Activated T-helper 2 cell treated with anti-CD3 and anti-CD28 coated beads, Interferon-gamma antibody, Interleukin-2, Interleukin-4, amounts not matched to agents 10 μg/mL and 5 μg/mL and 100 μg/mL, durations not matched to agents 14 hours and 24 hours and 36 hours (primary cell): ENCODE measurements around the gene BORCS5. TPM values are rescaled to one million over a fixed set of nuclear protein-coding genes. Genes with fewer than 3 reads are reported as not detected.

Experiments
- DNase-seq: peaks from one replicate; pipeline ENCODE4 v3.0.0; 2021; ENCODE audit warnings: low spot score
- H3K27ac Mint-ChIP-seq: one replicate; pipeline ENCODE4 v1.8.0; 2021; ENCODE audit warnings: mixed read lengths
- H3K27me3 Mint-ChIP-seq: one replicate; pipeline ENCODE4 v1.8.0; 2021; ENCODE audit warnings: low read depth, mixed read lengths
- H3K36me3 Mint-ChIP-seq: one replicate; pipeline ENCODE4 v1.8.0; 2021; ENCODE audit warnings: low read depth, mixed read lengths
- H3K4me1 Mint-ChIP-seq: one replicate; pipeline ENCODE4 v1.8.0; 2021; ENCODE audit warnings: low read depth, mixed read lengths
- H3K4me3 Mint-ChIP-seq: one replicate; pipeline ENCODE4 v1.8.0; 2021; ENCODE audit warnings: low read depth, mild to moderate bottlenecking, moderate library complexity, mixed read lengths
- H3K9me3 Mint-ChIP-seq: one replicate; pipeline ENCODE4 v1.8.0; 2021; ENCODE audit warnings: mixed read lengths
- intact Hi-C: fragments of 100-400 bp; cut with micrococcal nuclease; formaldehyde crosslinking; loops from one replicate; pipeline ENCODE4 v1.15.1; 2023
- total RNA-seq: library from RNA; stranded (reverse); gene quantifications from 2 replicates; pipeline ENCODE4 v1.2.3, GENCODE V29; 2022

BORCS5 gene
- total RNA-seq, 1 donor from 2014 or later = 45.9 TPM

DNA sequence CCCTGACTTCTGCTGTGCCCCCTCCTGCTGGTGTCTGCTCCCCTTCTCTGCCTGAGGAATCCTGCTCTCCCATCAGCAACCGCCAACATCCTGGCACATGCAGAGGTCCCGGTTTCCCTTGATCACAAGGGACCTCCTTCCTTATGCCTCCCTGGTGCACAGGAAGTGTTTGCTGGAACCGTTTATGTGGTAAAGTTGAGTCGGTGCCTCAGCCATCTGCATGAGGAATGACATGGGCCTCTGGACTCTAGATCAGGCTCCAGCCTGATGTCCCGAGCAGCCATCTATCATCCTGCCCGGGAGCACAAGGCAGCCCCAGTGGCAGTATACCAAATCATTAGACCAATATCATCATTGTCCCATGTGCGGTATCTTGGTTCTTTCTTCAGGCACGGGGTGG, 90.4 kb downstream of the BORCS5 start:
- H3K4me3 Mint-ChIP-seq = no peak overlapping the region
- H3K27me3 Mint-ChIP-seq = no peaks in the 10 kb centered on the region
- no peak for DNase-seq
- H3K36me3 Mint-ChIP-seq = peaks cover 30% of the 10 kb centered on the region
- H3K27ac Mint-ChIP-seq = peak overlapping the region; percentile 10
- H3K9me3 Mint-ChIP-seq = no peaks in the 10 kb centered on the region
- peaks cover 55% of the 10 kb centered on the region for H3K4me1 Mint-ChIP-seq
- intact Hi-C loops = no loop called here

- H3K4me3 Mint-ChIP-seq = no peak overlapping the region
- no peak overlapping the region for H3K27ac Mint-ChIP-seq
- DNase-seq = no peak
- H3K36me3 Mint-ChIP-seq = peaks cover 30% of the 10 kb centered on the region
- intact Hi-C loops = no loop called here
- H3K9me3 Mint-ChIP-seq = no peaks in the 10 kb centered on the region
- H3K4me1 Mint-ChIP-seq = peaks cover 53% of the 10 kb centered on the region
- H3K27me3 Mint-ChIP-seq = no peaks in the 10 kb centered on the region
These were observed 91.0 kb downstream of the BORCS5 start for GRCh38 chr12:12447837-12448236.

DNA sequence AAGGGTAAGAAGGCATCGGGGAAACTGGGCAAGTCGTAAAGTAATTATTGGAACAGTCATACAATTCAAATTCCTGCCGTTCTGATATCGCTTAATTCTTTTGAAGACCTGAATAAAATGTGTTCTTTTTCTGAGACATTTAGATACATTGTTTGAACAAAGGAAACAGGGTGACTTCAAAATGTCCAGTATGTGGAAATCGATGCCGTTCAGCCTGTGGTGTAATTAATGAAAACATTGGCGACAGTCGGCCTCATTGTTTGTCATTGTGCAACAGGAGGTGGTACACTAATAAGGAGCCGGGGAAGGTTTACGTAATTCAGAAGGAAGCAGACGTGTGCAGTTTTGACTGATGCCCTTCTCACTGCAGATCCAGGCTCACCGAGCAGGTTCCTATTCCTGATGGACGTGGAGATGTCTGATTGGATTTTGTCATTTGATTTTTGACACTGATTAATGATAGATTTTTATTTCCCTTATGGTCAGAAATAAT, 92.7 kb downstream of the BORCS5 start:
- Mint-ChIP-seq H3K36me3 (peaks cover 24% of the 10 kb centered on the region), H3K4me3 (no peak overlapping the region), H3K27me3 (no peaks in the 10 kb centered on the region), H3K27ac (no peak overlapping the region), H3K4me1 (peaks cover 41% of the 10 kb centered on the region), H3K9me3 (no peaks in the 10 kb centered on the region)
- no peak for DNase-seq
- intact Hi-C loops = no loop called here

DNA sequence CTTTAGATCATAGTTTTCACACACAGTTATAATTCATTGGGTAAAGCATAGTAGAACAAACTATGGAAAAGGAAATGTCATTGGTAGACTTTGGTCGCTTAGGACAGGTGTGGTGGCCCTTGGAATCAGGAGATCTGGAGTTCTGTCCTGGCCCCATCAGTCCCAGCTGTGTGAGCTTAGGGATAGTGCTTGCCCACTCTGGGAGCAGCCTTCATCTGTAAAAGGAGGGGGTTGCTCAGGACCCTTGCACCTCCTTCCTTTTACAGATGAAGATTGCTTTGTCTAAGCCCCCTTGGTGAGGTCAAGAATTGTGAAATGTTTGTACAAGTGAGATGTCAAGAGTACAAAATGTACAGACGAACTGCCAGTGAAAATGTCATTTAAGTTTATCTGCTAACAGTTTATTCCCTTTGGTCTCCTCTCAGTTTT, 93.2 kb downstream of the BORCS5 start:
- no peak for DNase-seq
- Mint-ChIP-seq H3K4me3 (no peak overlapping the region), H3K27ac (no peak overlapping the region), H3K27me3 (no peaks in the 10 kb centered on the region), H3K9me3 (no peaks in the 10 kb centered on the region), H3K4me1 (peaks cover 40% of the 10 kb centered on the region), H3K36me3 (peaks cover 27% of the 10 kb centered on the region)
- intact Hi-C loops = no loop called here

DNA sequence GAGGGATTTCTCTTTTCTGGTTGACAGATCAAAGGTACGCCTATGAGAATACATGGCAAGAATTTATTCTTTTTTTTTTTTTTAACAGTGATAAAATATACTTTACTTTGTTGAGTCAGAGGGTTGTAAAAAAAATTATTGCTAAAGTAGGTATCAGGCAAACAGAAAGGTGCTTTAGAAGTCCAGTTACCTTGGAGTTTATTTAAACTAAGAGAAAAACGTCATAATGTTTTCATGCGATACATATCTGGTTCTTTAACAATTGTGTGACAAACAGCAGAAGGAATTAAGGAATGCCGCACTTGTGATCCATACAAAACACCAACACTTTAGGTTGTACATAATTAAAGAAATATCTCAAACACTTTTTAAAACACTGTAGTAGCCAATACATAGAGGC, 94.2 kb downstream of the BORCS5 start:
- Mint-ChIP-seq H3K4me1 (peaks cover 39% of the 10 kb centered on the region), H3K27ac (no peak overlapping the region), H3K4me3 (no peak overlapping the region), H3K36me3 (peaks cover 27% of the 10 kb centered on the region), H3K9me3 (no peaks in the 10 kb centered on the region), H3K27me3 (no peaks in the 10 kb centered on the region)
- intact Hi-C loops = no loop called here
- no peak for DNase-seq

- no peak for DNase-seq
- peaks cover 26% of the 10 kb centered on the region for H3K36me3 Mint-ChIP-seq
- H3K27me3 Mint-ChIP-seq = no peaks in the 10 kb centered on the region
- H3K4me3 Mint-ChIP-seq = no peak overlapping the region
- no peak overlapping the region for H3K27ac Mint-ChIP-seq
- intact Hi-C loops = no loop called here
- no peaks in the 10 kb centered on the region for H3K9me3 Mint-ChIP-seq
- H3K4me1 Mint-ChIP-seq = peaks cover 36% of the 10 kb centered on the region
These were observed 95.5 kb downstream of the BORCS5 start for GRCh38 chr12:12452326-12452902.

DNA sequence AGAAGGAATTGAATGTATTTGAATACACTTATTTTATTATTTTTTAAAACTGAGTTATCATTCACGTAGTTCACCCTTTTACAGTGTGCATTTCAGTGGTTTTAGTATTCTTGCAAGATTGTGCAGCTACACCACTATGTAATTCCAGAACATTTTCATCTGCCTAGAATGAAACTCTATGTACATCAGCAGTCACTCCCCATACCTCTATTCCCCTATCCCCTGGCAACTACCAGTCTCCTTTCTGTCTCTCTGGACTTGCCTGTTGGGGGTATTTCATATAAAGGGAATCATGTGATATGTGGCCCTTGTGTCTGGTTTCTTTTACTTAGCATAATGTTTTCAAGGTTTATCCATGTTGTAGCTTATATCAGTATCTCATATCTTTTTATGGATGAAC, 96.8 kb downstream of the BORCS5 start:
- Mint-ChIP-seq H3K36me3 (peaks cover 25% of the 10 kb centered on the region), H3K27me3 (no peaks in the 10 kb centered on the region), H3K4me3 (no peak overlapping the region), H3K4me1 (peaks cover 42% of the 10 kb centered on the region), H3K9me3 (no peaks in the 10 kb centered on the region), H3K27ac (no peak overlapping the region)
- DNase-seq = no peak
- intact Hi-C loops = no loop called here

DNA sequence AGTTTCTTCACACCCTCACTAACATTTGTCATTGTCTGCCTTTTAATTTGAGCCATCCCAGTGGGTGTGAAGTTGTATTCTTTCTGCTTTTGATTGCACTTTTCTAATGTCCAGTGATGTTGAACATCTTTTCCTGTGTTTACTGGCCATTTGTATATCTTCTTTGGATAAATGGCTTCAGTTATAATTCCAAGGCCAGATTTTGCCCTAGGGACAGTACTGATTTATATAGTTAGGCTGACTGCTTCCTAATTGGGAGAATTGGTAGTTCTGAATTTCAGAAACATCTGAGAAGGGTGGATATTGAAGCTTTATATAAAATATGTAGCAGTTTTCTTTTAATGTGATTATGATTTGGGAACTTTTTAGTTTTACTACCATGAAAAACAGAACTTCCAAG, 97.4 kb downstream of the BORCS5 start:
- Mint-ChIP-seq H3K4me1 (peaks cover 38% of the 10 kb centered on the region), H3K9me3 (no peaks in the 10 kb centered on the region), H3K36me3 (peaks cover 19% of the 10 kb centered on the region), H3K27me3 (no peaks in the 10 kb centered on the region), H3K27ac (no peak overlapping the region), H3K4me3 (no peak overlapping the region)
- DNase-seq = no peak
- intact Hi-C loops = no loop called here

DNA sequence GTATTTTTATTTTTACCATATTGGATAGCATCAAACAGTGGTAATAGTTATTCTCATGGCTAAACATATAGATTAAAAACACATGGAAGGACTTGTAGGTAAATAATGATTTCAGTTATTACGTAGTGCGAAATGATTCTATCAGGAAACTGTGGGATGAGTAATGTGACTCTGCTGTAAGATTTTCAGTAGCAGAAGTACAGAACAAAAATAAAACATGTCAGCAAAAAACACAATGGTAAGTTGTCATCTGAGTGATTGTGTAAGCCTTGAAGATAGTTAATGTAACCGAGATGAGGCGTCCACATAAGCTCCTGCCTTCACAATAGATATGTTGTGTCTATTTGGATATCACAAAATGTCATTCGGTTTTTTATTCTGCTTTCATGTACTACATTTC, 99.8 kb downstream of the BORCS5 start:
- peaks cover 55% of the 10 kb centered on the region for H3K4me1 Mint-ChIP-seq
- H3K4me3 Mint-ChIP-seq = peak overlapping the region; percentile 55
- no peaks in the 10 kb centered on the region for H3K27me3 Mint-ChIP-seq
- peak overlapping the region; percentile 96 for H3K27ac Mint-ChIP-seq
- H3K36me3 Mint-ChIP-seq = peaks cover 13% of the 10 kb centered on the region
- H3K9me3 Mint-ChIP-seq = no peaks in the 10 kb centered on the region
- intact Hi-C loops = loop anchor here (1.0 to 2.0 kb wide), 4 partner anchors 14 to 126 kb away; no protein-coding TSS in a partner anchor
- DNase-seq = no peak

- Mint-ChIP-seq H3K4me1 (peaks cover 70% of the 10 kb centered on the region), H3K9me3 (no peaks in the 10 kb centered on the region), H3K27me3 (no peaks in the 10 kb centered on the region), H3K36me3 (peaks cover 20% of the 10 kb centered on the region), H3K4me3 (peak overlapping the region; percentile 57), H3K27ac (peak overlapping the region; percentile 94)
- no peak for DNase-seq
- intact Hi-C loops = no loop called here
These were observed 104.4 kb downstream of the BORCS5 start for GRCh38 chr12:12460935-12461922.

GRCh38 chr12:12461923-12462315, 105.0 kb downstream of the BORCS5 start:
- peak overlapping the region; percentile 94 for H3K27ac Mint-ChIP-seq
- intact Hi-C loops = loop anchor here (1.0 kb wide), 1 partner anchor 20 kb away; no protein-coding TSS in a partner anchor
- no peaks in the 10 kb centered on the region for H3K9me3 Mint-ChIP-seq
- no peak for DNase-seq
- H3K36me3 Mint-ChIP-seq = peaks cover 25% of the 10 kb centered on the region
- H3K4me3 Mint-ChIP-seq = no peak overlapping the region
- peaks cover 71% of the 10 kb centered on the region for H3K4me1 Mint-ChIP-seq
- H3K27me3 Mint-ChIP-seq = no peaks in the 10 kb centered on the region

- H3K27ac Mint-ChIP-seq = peak overlapping the region; percentile 21
- no peaks in the 10 kb centered on the region for H3K9me3 Mint-ChIP-seq
- H3K4me1 Mint-ChIP-seq = peaks cover 80% of the 10 kb centered on the region
- no peaks in the 10 kb centered on the region for H3K27me3 Mint-ChIP-seq
- DNase-seq = no peak
- peaks cover 60% of the 10 kb centered on the region for H3K36me3 Mint-ChIP-seq
- H3K4me3 Mint-ChIP-seq = no peak overlapping the region
- intact Hi-C loops = no loop called here
These were observed 108.6 kb downstream of the BORCS5 start for GRCh38 chr12:12465522-12465921.

- Mint-ChIP-seq H3K4me1 (peaks cover 80% of the 10 kb centered on the region), H3K9me3 (no peaks in the 10 kb centered on the region), H3K27me3 (no peaks in the 10 kb centered on the region), H3K4me3 (no peak overlapping the region), H3K27ac (peak overlapping the region; percentile 83), H3K36me3 (peaks cover 66% of the 10 kb centered on the region)
- DNase-seq = peak; percentile 62
- intact Hi-C loops = loop anchor here (1.0 kb wide), 1 partner anchor 8 kb away; no protein-coding TSS in a partner anchor
These were observed 109.3 kb downstream of the BORCS5 start for GRCh38 chr12:12466157-12466556.
